DOHH2 (cell line): ENCODE data around the gene SIAH2.

Source experiments
- H3F3A ChIP-seq: fragments of 200-600 bp; sonication (generic), shearing (Covaris generic); 2 replicates; pipeline ENCODE4 v1.6.0; 2016; ENCODE audit warnings: antibody characterized with exemption, mild to moderate bottlenecking; ENCODE audit not compliant: control insufficient read depth, insufficient read depth
- H3K27ac ChIP-seq: fragments of 200-600 bp; sonication (generic); 2 replicates; pipeline ENCODE4 v1.5.1; 2014; ENCODE audit warnings: low read depth, mild to moderate bottlenecking, low read length, moderate library complexity
- H3K27me3 ChIP-seq: fragments of 200-600 bp; sonication (generic); 2 replicates; pipeline ENCODE4 v1.6.1; 2014; ENCODE audit warnings: mild to moderate bottlenecking, low read length, mixed read lengths; ENCODE audit not compliant: control insufficient read depth
- H3K36me3 ChIP-seq: fragments of 200-600 bp; sonication (generic); 2 replicates; pipeline ENCODE4 v1.6.1; 2014; ENCODE audit warnings: mild to moderate bottlenecking, low read length, moderate library complexity, mixed read lengths; ENCODE audit not compliant: control insufficient read depth
- H3K4me1 ChIP-seq: fragments of 200-600 bp; sonication (generic); 2 replicates; pipeline ENCODE4 v1.6.1; 2014; ENCODE audit warnings: mild to moderate bottlenecking, low read length, mixed read lengths; ENCODE audit not compliant: control insufficient read depth
- H3K4me2 ChIP-seq: fragments of 200-600 bp; sonication (generic); 2 replicates; pipeline ENCODE4 v1.6.0; 2014; ENCODE audit warnings: mild to moderate bottlenecking, low read length, moderate library complexity
- H3K4me3 ChIP-seq: fragments of 200-600 bp; sonication (generic); 2 replicates; pipeline ENCODE4 v1.5.1; 2014; ENCODE audit warnings: mild to moderate bottlenecking, low read length, mixed read lengths
- H3K79me2 ChIP-seq: fragments of 200-600 bp; sonication (generic); 2 replicates; pipeline ENCODE4 v1.6.1; 2014; ENCODE audit warnings: mild to moderate bottlenecking, low read length, mixed read lengths; ENCODE audit not compliant: control insufficient read depth
- H3K9me2 ChIP-seq: fragments of 200-600 bp; sonication (generic); replicated peaks from 2 replicates; pipeline ENCODE4 v1.6.1; 2014; ENCODE audit warnings: mild to moderate bottlenecking, low read length, mixed read lengths; ENCODE audit not compliant: control insufficient read depth
- H3K9me3 ChIP-seq: fragments of 200-600 bp; sonication (generic); 2 replicates; pipeline ENCODE4 v1.6.1; 2014; ENCODE audit warnings: antibody characterized with exemption, low read length, mixed read lengths; ENCODE audit not compliant: control insufficient read depth, insufficient read depth
- H4K20me1 ChIP-seq: fragments of 200-600 bp; sonication (generic); 2 replicates; pipeline ENCODE4 v1.6.0; 2014; ENCODE audit warnings: low read depth, mild to moderate bottlenecking, antibody characterized with exemption, low read length, moderate library complexity; ENCODE audit not compliant: control insufficient read depth, insufficient read depth
- CTCF ChIP-seq: fragments of 200-600 bp; sonication (generic); IDR thresholded peaks from one replicate; pipeline ENCODE4 v1.5.1; 2014; ENCODE audit warnings: antibody characterized with exemption, mild to moderate bottlenecking, low read depth, low read length; ENCODE audit not compliant: poor library complexity, severe bottlenecking
- EZH2phosphoT487 ChIP-seq: fragments of 200-600 bp; sonication (generic); IDR thresholded peaks from 2 replicates; pipeline ENCODE4 v1.6.1; 2017; ENCODE audit warnings: borderline replicate concordance, mild to moderate bottlenecking, antibody characterized with exemption, low read length, moderate library complexity, mixed read lengths

SIAH2 gene

DNA sequence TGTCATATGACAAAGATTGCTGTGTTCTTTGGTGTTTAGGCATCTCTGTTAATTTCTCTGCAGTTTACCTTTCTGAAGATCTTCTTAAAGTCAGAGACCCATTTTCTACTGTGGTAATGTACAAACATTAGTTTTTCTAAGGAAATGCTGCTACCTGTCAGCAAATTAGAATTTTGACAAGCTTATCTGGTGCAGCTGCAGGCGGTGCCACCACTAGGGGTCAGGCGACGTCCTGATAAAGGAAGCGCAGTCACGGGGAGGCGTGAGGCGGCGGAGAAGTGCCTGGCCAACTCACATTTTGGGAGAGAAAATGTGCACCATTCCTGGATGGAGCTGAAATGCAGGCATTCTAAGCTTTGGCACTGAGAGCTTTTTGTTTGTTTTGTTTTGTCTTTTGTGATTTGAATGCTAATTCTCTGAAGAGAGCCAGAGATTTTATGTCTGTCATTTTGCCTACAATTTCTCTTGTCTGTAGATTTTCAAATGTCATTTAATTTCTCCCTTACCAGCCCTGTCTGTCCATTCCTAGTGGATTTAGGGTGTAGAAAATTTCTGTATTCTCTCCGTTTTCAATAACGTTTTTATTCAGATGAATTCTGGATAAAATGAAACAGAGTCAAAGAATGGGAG is 24.9 kb upstream of the SIAH2 start:
- Histone ChIP-seq H3K79me2 (no peaks in the 10 kb centered on the region), H3K4me3 (no peak overlapping the region), H3K36me3 (no peaks in the 10 kb centered on the region), H3K4me1 (peaks cover 6% of the 10 kb centered on the region; the same call in 1 of the 2 replicates), H4K20me1 (no peaks in the 10 kb centered on the region), H3K27ac (no peak overlapping the region), H3K9me3 (no peaks in the 10 kb centered on the region), H3K4me2 (no peak overlapping the region), H3K27me3 (peaks cover 25% of the 10 kb centered on the region), H3F3A (no peaks in the 10 kb centered on the region), H3K9me2 (no peaks in the 10 kb centered on the region)
- peak; percentile 97 for TF ChIP-seq CTCF
- no peak for TF ChIP-seq EZH2phosphoT487

- Histone ChIP-seq H3K4me1 (peaks cover 6% of the 10 kb centered on the region; the same call in 1 of the 2 replicates), H3K27me3 (peaks cover 25% of the 10 kb centered on the region), H3K36me3 (no peaks in the 10 kb centered on the region), H3K4me2 (no peak overlapping the region), H3K9me2 (no peaks in the 10 kb centered on the region), H3K9me3 (no peaks in the 10 kb centered on the region), H3K27ac (no peak overlapping the region), H3K4me3 (no peak overlapping the region), H4K20me1 (no peaks in the 10 kb centered on the region), H3K79me2 (no peaks in the 10 kb centered on the region), H3F3A (no peaks in the 10 kb centered on the region)
- TF ChIP-seq EZH2phosphoT487 (no peak), CTCF (no peak)
These were observed 23.8 kb upstream of the SIAH2 start for GRCh38 chr3:150786791-150787190.

DNA sequence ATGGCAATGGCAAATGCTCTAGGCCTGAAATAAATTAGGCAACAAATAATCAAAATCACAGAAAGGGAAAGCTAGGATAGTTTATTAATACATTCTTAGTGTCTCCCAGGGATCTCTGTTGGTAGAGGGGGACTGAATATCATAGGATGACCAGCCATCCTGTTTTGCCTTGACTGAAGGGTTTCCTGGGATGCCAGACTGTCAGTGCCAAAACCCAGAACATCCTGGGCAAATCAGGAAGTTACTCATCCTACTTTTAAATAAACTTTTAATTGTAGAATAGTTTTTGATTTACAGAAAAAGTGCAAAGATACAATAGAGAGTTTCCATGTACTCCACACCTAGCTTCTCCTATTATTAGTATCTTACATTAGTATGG is 21.8 kb upstream of the SIAH2 start:
- Histone ChIP-seq H3F3A (no peaks in the 10 kb centered on the region), H3K4me2 (no peak overlapping the region), H3K4me3 (no peak overlapping the region), H3K4me1 (no peaks in the 10 kb centered on the region), H3K9me3 (no peaks in the 10 kb centered on the region), H3K27ac (no peak overlapping the region), H3K9me2 (no peaks in the 10 kb centered on the region), H3K36me3 (no peaks in the 10 kb centered on the region), H4K20me1 (no peaks in the 10 kb centered on the region), H3K27me3 (peaks cover 17% of the 10 kb centered on the region), H3K79me2 (no peaks in the 10 kb centered on the region)
- TF ChIP-seq CTCF (no peak), EZH2phosphoT487 (no peak)
